ENCODE measurements around the gene ZFP3. TPM values are rescaled to one million over a fixed set of nuclear protein-coding genes. Genes with fewer than 3 reads are reported as not detected.
A peak's percentile ranks its signal among the peaks of the same experiment; 100 is the strongest.
"Not testable (repeated sequence)": the region's sequence is repeated elsewhere in the genome, so short reads cannot be mapped to it uniquely, and the experiment has no call there.

ZFP3 gene
- total RNA-seq, 1 donor from 2014 or later, result 4.9 TPM

DNA sequence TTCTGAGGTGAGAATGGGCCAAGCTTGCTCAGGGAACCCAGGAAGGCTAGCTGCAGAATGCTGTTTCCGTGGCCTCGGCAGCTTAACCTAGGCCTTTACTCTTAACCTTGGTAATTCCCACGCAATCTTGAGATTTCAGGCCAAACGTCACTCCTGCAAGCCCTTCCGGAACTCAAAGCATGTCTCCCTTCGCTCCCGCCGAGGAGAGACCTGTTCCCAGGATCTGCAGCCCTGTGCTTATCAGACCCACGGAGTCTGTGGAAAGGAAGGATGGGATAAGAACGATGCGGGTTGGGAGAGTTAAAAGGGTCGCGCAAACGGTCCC is 524 bp upstream of the ZFP3 start:
- no peak for DNase-seq (ENCODE audit: low read depth)

DNA sequence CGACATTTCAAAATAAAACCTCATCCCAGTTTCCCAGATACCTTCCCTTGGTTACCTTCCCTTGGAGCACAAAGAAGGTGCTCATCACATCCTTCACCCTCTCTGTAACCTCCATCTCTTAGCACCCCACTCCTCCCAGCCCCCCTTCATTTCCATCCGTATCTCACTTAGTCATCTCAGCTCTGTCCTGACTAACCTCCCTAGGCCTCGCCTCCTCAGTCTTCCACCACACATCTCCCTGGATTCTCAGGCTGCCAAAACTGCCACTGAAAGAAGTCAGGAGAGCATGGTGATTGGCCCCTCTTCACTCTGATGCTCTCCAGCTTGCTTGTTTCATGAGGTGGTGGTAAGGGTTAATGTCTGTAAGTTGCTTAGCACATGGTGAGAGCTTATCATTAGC is 2.3 kb downstream of the ZFP3 start:
- no peak for DNase-seq (ENCODE audit: low read depth)

DNA sequence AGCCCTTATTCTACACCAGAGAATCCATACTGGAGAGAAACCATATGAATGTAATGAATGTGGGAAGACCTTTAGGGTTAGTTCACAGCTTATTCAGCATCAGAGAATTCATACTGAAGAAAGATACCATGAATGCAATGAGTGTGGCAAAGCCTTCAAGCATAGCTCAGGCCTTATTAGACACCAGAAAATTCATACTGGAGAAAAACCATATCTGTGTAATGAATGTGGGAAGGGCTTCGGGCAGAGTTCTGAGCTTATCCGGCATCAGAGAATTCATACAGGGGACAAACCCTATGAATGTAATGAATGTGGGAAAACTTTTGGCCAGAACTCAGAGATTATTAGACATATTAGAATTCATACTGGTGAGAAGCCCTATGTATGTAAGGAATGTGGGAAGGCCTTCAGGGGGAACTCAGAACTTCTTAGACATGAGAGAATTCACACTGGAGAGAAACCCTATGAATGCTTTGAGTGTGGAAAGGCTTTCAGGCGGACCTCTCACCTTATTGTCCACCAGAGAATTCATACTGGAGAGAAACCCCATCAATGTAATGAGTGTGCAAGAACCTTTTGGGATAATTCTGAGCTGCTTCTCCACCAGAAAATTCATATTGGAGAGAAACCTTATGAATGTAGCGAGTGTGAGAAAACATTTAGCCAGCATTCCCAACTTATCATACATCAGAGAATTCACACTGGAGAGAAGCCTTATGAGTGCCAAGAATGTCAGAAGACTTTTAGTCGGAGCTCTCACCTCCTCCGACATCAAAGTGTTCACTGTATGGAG is 14.1 kb downstream of the ZFP3 start:
- no peak for DNase-seq (ENCODE audit: low read depth)

DNA sequence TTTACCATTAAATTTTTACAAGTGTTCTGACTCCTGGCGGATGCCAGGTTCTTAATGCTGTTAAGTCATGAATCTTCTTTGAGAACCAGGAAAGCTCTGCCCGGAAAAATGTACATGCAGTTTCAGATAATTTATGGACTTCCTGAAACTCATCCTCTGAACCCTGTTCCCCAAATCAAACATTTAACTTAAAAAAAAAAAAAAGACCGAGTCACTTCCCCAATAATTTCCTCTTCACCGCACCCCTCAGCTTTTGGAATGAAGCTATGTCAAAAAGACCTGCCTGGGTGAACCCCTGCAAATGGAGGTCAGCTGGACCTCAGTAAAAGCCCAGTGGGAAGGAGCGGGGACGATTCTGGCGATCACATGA is 18.4 kb downstream of the ZFP3 start:
- no peak for DNase-seq (ENCODE audit: low read depth)

DNA sequence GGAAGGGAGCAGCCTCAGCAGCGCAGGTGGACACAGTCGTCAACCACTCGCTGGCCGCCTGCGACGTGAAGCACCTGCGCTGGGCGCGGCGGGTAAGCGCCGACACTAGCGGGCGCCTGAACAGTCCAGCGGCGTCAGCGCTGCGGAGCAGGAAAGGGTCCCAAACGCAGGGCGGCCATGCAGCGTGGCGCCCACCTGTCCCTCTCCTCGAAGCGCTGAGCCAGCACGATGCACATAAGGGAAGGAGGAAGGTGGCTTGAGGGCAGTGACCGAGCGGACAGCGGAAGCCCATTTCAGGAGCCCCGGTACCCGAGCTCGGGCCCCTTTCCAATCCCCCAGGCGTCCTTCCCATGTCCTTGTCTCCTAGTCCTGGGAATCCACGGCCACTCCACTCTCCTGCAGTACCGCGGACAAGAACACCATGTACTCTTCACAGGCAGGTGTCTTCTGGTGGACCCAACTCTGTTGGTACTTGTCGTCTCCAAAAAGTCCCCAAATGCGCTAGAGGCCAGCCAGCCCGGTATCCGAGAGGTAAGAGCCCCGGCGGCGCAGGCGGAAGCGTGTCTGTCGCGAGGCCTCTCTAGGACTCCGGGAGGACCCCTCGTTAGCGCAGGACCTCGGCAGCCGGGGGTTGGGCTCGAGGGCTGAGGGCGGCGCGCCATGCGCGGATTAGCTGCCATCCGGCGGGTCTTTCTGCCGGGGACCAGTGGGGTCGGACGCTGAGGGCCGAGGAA is 19.0 kb downstream of the ZFP3 start:
- no peak for DNase-seq (ENCODE audit: low read depth)

DNA sequence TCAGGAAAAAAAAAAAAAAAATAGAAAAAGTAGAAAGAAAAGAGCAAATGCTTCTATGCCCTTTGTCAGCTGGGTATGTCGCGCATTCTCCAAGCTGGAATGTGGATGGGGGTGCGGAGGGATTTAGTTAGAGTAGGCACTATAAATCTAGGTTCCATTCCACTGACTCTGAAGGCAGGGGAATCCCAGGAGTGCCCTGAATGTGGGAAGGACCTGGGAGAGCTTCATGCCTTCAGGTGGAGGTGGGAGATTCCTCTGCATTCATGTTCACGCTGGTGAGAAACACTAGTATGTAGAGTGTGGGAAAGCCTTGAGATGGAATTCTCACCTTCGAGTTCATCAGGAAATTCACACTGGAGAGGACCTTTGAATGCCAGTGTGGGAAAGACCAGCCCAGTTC is 21.0 kb downstream of the ZFP3 start:
- no peak for DNase-seq (ENCODE audit: low read depth)

DNA sequence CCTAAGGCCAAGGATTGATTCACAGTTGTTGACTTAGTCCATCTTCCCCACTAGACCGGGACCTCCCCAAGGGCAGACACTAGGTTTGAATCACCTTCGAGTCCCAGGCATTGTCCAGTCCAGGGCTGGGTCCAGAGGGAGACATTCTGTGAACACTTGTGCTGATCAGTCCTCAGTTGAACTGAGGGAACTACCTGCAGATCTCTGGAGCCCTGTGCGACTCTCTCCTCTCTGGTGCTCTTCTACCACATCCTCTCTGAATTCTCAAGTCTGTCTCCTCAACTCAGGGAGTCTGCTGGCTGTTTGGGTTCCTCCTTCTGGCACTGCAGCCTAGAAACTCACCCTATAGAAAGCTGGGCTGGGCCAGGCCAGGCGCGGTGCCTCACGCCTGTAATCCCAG is 22.6 kb downstream of the ZFP3 start:
- no peak for DNase-seq (ENCODE audit: low read depth)

DNA sequence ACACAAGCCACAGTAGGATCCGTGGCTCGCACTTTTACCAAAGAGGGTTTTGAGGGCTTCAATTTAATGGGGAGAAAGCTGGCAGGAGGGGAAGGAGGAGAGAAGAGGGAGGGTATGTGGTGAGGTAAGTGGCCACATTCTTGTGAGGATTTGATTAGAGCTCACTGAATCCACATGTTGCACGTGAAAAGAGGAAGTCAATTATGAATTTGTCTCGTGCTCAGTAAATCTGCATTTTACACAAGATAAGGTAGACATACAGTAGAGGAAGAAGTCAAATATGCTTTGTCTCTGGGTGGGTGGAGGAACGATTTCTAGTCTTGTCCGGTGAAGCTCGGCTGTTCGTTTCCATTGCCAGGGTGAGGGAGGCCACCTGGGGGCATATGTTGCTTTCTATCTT is 32.5 kb downstream of the ZFP3 start:
- DNase-seq (ENCODE audit: low read depth), result no peak

DNA sequence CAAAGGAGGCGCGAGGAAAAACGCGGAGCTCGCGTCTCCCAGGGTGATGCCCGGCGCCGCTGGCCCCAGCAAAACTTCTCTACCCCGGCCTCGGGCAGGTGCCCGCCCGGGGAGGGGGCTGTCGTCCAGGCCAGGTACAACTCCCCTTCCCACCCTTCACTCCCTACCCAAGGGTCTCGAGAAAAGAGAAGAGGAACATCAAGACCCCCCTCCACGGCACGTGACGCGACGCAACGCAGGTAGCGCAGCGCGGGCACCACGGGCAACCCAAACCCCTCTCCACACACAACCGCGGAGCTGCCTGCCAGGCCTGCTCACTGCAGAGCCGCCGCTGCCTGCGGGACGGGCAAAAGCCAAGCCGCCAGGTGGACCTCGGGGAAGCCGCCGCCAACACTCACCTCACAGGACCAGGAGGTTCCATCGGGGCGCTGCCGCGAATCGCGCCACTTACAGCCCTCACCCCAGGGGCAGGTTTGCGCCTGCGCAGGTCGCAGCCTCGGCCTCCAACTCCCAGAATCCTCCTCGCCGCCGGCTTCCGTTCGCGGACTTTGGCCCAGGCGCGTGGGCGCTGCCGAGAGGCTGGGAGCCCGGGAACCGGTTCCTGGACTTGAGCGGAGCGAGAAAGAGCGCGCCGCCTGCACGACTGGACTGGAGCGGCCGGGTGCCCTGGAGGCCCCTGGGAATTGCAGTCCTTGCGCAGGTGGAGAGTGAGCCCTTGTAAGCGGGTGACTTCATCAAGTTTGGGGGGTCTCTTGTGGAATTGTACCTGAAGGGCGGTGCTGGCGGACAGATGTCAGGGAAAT is 33.3 kb downstream of the ZFP3 start, which contains the start of gene ZNF232:
TSS of gene ZNF232 (minus strand) at position 477 of the 803 bp plus-strand sequence. CDS start at position 421, 56 bp downstream.
- DNase-seq (ENCODE audit: low read depth), result peak; percentile 86

DNA sequence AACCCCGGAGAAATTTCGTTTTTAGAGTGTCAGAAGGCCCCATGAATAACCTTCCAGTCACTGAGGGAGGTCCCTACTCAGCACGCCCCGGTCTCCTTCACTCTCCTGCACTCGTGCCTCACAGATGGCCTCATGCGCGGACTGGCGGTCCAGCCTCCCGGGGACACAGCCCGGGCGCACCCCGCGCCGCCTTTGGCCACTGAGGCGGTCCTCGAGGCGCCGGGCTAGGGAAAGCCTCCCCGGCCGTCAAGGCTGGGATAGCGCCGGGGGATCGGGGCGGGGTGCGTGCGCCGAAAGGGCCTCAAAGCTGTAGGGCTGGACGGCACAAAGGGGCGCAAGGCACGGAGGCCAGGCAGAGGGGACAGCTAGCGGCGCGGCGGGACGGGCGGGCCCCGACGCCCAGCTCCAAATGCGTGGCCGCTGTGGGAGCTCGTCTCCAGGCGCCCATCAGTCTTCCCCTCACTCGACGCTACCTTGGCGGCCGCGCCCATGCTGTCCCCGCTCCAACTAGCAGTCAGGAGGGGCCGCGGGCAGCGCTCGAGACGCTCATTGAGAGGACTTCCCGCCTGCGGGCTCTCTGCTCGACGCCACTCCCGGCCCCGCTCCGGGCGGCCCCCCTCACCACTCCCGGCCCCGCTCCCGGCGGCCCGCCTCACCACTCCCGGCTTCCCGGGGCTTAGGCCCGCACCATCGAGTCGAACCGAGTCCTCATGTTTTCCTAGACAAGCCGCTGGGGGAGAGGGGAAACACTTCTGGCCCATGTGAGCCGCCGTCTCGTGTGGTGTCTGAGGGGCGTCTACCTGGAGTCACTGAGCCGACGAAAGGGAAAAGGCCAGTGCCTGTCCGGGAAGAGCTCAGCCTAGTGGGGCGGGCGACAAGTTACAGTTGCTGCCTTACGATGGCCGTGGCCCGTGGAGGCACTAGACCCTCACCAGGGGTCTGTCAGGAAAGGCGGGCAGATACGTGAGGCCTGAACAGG is 37.7 kb downstream of the ZFP3 start, which contains the start of gene USP6:
TSS of gene USP6 (plus strand) at position 360 of the 979 bp plus-strand sequence. CDS start 14,336 bp downstream, outside the sequence.
- no peak for DNase-seq (ENCODE audit: low read depth)

DNA sequence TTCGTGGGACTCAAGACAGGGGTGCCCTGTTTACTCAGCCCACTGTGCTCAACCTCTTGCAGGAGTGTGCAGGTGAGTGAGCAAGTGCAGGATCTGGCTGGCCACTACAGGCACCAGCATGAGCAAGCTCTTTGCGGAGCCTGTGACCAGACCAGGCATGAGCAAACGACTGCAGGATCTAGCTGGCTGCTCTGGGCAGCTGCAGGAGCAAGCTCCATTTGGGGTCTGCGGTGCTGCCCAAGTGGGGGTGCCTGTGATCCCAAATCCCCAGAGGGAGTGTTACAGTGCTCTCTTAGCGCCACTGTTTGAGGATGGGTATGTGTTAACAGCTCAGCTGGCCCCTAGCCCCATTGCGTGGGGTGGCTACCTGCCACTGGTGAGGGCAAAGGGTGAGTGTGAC is 40.0 kb downstream of the ZFP3 start:
- no peak for DNase-seq (ENCODE audit: low read depth)

DNA sequence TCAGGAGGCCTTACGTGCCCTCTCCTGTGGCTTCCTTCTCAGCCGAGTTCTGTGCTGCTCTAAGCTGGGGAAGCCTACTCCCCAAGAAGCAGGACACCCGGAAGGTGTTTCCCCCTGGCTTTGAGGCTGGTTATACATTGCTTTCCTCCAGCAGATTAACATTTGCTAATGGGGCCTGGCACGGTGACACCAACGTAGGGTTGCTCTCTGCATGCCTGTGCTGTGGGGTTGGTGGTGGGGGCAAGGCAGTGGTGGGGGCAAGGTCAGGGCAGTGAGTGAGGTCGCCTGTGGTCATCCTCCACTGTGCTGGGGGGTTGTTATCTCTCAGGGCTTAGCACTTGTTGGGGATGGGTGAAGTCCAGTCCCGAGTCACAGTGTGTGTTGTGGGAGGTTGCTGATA is 41.8 kb downstream of the ZFP3 start:
- DNase-seq (ENCODE audit: low read depth), result no peak

DNA sequence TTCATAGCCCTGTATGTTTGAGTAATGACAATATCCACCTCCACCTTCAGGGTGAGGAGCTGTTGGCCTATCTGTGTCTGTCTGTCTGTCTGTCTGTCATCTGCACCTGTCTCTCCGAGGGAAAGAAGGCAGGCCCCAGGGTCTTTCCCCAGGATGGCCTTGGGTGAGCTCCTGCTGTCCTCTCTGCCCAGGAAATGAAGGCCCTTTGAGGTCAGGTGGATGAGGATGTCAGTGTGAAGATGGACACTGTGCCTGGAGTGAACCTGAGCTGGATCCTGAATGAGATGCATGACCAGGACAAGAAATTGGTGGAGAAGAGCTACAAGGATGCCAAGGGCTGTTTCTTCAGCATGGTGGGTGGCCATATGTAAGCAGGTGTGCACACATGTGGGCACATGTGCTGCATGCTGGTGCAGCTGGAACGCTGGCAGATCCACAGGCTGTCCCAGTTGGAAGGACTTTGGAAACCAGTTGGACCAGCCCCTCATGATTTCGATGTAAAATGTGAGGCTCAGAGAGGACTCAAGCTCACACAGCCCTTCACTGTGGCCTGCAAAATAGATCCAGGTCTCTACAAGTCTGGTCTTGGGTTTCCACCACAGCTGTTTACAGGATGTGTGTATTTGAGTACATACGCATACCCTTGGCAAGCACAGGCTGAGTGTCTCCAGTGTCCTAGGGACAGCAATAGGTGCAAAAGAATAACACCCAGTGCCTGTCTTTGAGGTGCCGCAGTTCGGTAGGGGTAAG is 42.3 kb downstream of the ZFP3 start:
- DNase-seq (ENCODE audit: low read depth), result not testable (repeated sequence)

DNA sequence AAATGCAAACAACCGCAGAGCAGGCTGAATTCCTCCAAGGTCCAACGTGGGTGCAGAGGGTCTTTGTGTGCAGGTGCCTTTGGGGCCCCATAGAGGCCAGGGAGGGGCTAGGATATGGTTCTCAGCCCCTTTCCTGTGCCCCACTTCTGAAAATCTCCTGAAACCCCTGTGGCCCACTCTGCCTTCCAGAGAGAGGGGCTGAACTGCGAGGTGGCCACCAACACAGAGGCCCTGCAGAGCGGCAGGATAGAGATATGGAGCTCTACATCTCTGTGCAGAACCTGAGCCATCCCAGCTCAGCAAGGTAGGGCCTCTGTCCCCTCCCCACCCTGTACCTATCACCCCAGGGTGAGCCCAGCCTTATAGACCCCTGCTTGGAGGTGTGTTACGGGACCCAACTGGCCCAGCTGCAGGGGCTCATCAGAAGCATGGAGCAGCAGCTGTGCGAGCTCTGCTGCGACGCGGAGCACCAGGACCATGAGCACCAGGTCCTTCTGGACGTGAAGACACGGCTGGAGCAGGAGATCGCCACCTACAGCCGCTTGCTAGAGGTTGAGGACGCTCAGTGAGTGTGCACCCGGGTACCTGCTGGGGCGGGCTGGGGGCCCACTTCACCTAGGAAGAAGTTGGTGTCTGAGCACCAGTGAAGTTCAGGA is 43.0 kb downstream of the ZFP3 start:
- no peak for DNase-seq (ENCODE audit: low read depth)

DNA sequence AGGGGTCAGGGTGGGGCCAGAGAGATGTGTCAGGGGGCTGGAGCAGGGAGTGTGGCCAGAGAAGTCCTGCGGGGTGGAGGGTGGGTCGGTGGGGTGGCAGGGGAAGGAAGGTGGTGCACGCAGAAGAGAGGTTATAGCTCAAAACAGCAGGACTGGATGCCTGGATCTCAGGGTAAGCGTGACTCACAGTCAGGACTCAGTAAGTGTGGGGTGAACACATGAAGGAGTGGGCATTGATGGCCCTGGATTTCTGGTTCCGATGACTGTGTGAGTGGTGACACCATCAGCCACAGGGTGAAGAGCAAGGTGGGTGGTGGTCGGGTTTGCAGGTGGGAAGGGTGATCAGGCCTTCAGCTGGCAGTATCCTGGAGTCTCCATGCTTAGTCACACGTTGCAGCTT is 43.8 kb downstream of the ZFP3 start:
- not testable (repeated sequence) for DNase-seq (ENCODE audit: low read depth)

DNA sequence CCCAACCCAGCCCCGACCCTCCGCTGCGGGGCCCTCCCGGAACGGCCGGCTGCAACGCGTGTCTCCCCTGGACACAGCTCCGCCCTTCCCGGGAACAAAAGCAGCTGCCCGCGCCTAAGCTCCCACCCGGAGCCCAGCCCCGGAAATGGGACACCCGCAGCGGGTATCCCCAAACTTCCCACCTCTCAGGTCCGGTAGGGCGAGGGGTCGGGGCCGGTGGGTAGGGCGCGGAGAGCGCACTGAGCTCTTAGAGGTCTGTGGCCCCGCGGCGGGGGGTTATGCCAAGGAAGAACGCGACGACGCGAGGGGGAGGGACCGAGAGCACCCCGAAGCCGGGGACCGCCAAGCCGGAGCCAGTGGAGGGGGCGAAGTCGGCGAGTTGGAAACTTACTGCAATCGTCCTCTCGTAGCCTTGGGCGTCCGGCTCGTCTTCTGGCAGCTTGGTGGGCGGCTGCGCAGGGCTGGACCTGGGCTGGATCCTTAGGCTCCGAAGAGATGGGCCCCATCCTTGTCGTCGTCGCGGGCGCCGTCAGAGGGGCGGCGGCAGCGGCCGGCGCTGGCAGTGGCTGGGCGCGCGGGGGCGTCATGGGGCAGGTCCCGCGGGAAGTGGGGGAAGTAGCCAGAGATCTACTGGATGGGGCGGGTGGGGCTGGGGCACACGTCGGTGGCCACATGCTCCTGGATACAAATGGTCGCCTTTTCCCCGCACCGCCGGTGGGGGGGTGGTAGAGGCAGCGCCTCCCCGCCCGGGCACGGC is 44.5 kb downstream of the ZFP3 start:
- DNase-seq (ENCODE audit: low read depth), result no peak

DNA sequence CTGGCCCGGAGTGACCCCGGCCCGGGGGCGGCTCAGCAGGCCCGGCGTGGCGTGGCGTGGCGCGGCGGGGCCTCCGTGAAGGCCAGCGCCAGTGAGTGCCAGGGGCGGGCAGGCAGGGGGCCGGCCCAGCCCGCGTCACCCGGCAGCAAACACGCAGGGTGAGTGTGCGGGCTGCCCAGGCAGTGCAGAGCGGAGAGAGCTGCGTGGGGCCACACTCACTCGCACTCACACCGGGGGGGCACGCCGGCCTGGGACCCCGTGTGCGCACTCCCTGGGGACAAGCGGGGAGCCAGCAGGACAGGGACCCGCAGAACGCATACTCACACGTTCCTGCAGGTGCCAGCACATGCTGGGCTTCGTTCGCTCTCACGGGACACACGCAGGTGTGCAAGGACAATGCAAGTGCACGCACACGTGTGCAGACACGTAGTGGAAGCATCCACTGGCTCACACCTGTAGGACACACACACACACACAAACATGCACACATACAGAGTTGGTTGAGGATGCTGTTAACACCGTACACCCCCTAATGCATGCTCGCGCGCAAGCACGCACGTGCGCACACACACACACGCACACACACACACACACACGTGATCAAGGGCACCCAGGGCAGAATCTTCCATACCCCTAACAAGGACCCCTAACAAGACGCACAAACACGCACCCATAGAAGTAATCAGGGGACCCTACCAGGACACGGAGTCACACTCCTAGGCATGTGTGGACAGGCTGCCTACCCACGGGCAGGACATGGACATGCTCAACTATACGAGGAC is 45.3 kb downstream of the ZFP3 start:
- no peak for DNase-seq (ENCODE audit: low read depth)

DNA sequence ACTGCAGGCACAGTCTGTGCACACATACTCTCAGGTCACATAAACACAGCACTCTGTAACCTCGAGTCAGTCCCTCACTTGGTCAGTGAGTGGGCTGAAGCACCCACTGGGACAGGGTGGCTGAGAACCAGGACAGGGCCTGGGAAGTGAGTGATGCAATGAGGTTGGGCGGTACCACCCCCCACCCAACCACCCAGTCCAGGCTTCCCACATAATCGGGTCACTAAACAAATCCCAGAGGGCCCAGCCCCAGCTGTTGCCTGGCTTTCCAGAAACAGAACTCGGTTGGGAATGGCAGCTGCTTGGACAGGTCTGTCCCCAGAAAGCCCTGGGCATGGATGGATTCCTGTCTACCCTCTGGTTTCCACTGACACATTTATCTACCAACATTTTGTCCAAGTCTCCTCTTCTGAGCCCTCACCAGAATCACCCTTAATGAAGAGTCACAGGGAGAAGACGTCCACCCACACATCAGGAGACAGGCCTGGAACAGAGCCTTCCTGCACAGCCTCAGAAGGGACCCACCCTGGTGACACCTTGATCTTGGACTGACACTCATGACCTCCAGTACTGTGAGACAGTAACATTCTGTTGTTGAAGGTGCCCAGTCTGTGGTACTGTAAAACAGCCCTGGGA is 46.0 kb downstream of the ZFP3 start:
- not testable (repeated sequence) for DNase-seq (ENCODE audit: low read depth)

Measured in renal cortical epithelial cell (primary cell).